ENCODE measurements around the gene DDAH1.
"Not testable (repeated sequence)": the region's sequence is repeated elsewhere in the genome, so short reads cannot be mapped to it uniquely, and the experiment has no call there.

The DDAH1 gene

GRCh38 chr1:85465099-85465785, at the start of gene DDAH1:
DDAH1 (minus strand) TSS chr1:85465159; CDS start chr1:85465045, 114 bp downstream.
- no peak for DNase-seq (ENCODE audit: low read depth in 1 of 2, low spot score in 1 of 2)

- DNase-seq (ENCODE audit: low read depth in 1 of 2, low spot score in 1 of 2), result not testable (repeated sequence)
Observed at GRCh38 chr1:85513998-85514397, 49.0 kb upstream of the DDAH1 start.

GRCh38 chr1:85504417-85504816, 39.5 kb upstream of the DDAH1 start:
- DNase-seq (ENCODE audit: low read depth in 1 of 2, low spot score in 1 of 2), result no peak

- DNase-seq (ENCODE audit: low read depth in 1 of 2, low spot score in 1 of 2), result no peak
Observed at GRCh38 chr1:85502625-85503083, 37.7 kb upstream of the DDAH1 start.

- no peak for DNase-seq (ENCODE audit: low read depth in 1 of 2, low spot score in 1 of 2)
Observed at GRCh38 chr1:85502171-85502570, 37.2 kb upstream of the DDAH1 start.

GRCh38 chr1:85501355-85501898, 36.5 kb upstream of the DDAH1 start:
- no peak for DNase-seq (ENCODE audit: low read depth in 1 of 2, low spot score in 1 of 2)

- no peak for DNase-seq (ENCODE audit: low read depth in 1 of 2, low spot score in 1 of 2)
Observed at GRCh38 chr1:85496941-85497582, 32.1 kb upstream of the DDAH1 start.

- DNase-seq (ENCODE audit: low read depth in 1 of 2, low spot score in 1 of 2), result no peak
Observed at GRCh38 chr1:85495556-85495955, 30.6 kb upstream of the DDAH1 start.

- no peak for DNase-seq (ENCODE audit: low read depth in 1 of 2, low spot score in 1 of 2)
Observed at GRCh38 chr1:85494904-85495266, 29.9 kb upstream of the DDAH1 start.

- no peak for DNase-seq (ENCODE audit: low read depth in 1 of 2, low spot score in 1 of 2)
Observed at GRCh38 chr1:85494074-85494903, 29.3 kb upstream of the DDAH1 start.

- DNase-seq (ENCODE audit: low read depth in 1 of 2, low spot score in 1 of 2), result no peak
Observed at GRCh38 chr1:85490270-85490985, 25.5 kb upstream of the DDAH1 start.

GRCh38 chr1:85488126-85488525, 23.2 kb upstream of the DDAH1 start:
- DNase-seq (ENCODE audit: low read depth in 1 of 2, low spot score in 1 of 2), result no peak

- no peak for DNase-seq (ENCODE audit: low read depth in 1 of 2, low spot score in 1 of 2)
Observed at GRCh38 chr1:85485516-85485915, 20.6 kb upstream of the DDAH1 start.

GRCh38 chr1:85484716-85485115, 19.8 kb upstream of the DDAH1 start:
- no peak for DNase-seq (ENCODE audit: low read depth in 1 of 2, low spot score in 1 of 2)

- DNase-seq (ENCODE audit: low read depth in 1 of 2, low spot score in 1 of 2), result no peak
Observed at GRCh38 chr1:85484264-85484663, 19.3 kb upstream of the DDAH1 start.

- no peak for DNase-seq (ENCODE audit: low read depth in 1 of 2, low spot score in 1 of 2)
Observed at GRCh38 chr1:85481688-85482087, 16.7 kb upstream of the DDAH1 start.

GRCh38 chr1:85480566-85480965, 15.6 kb upstream of the DDAH1 start:
- DNase-seq (ENCODE audit: low read depth in 1 of 2, low spot score in 1 of 2), result no peak

GRCh38 chr1:85479491-85479890, 14.5 kb upstream of the DDAH1 start:
- DNase-seq (ENCODE audit: low read depth in 1 of 2, low spot score in 1 of 2), result no peak

- no peak for DNase-seq (ENCODE audit: low read depth in 1 of 2, low spot score in 1 of 2)
Observed at GRCh38 chr1:85478366-85478765, 13.4 kb upstream of the DDAH1 start.

- no peak for DNase-seq (ENCODE audit: low read depth in 1 of 2, low spot score in 1 of 2)
Observed at GRCh38 chr1:85475055-85475454, 10.1 kb upstream of the DDAH1 start.

- DNase-seq (ENCODE audit: low read depth in 1 of 2, low spot score in 1 of 2), result no peak
Observed at GRCh38 chr1:85473390-85473789, 8.4 kb upstream of the DDAH1 start.

All from activated T-helper 1 cell treated with anti-CD3 and anti-CD28 coated beads, Interleukin-2, amount 50 U/mL, for 16 hours (primary cell).